Activated CD4-positive, alpha-beta memory T cell treated with anti-CD3 and anti-CD28 coated beads, Interleukin-2, amount 10 ng/mL, durations not matched to agents 7 days and 5 days (primary cell): ENCODE measurements around the gene ECHDC1. TPM values are rescaled to one million over a fixed set of nuclear protein-coding genes. Genes with fewer than 3 reads are reported as not detected.
"Not testable (repeated sequence)": the region's sequence is repeated elsewhere in the genome, so short reads cannot be mapped to it uniquely, and the experiment has no call there.

ENCODE experiments used
- CTCF ChIA-PET: fragments of 350-600 bp; sonication (Branson Sonifier 250); formaldehyde crosslinking; loops from one replicate; lab custom pipeline; 2021; ENCODE audit warnings: antibody characterized with exemption, inconsistent platforms; lab: Charles Lee
- POLR2A ChIA-PET: fragments of 350-600 bp; sonication (Branson Sonifier 250); formaldehyde crosslinking; loops from one replicate; lab custom pipeline; 2021; ENCODE audit warnings: antibody characterized with exemption; lab: Charles Lee
- DNase-seq: peaks from one replicate; pipeline ENCODE4 v3.0.0-alpha.2; 2020
- H3K27ac Mint-ChIP-seq: one replicate; pipeline ENCODE4 v1.8.0; 2021; ENCODE audit warnings: mild to moderate bottlenecking, mixed read lengths
- H3K27me3 Mint-ChIP-seq: one replicate; pipeline ENCODE4 v1.8.0; 2021; ENCODE audit warnings: mixed read lengths
- H3K36me3 Mint-ChIP-seq: one replicate; pipeline ENCODE4 v1.8.0; 2021; ENCODE audit warnings: low read depth, mixed read lengths
- H3K4me1 Mint-ChIP-seq: one replicate; pipeline ENCODE4 v1.8.0; 2021; ENCODE audit warnings: mixed read lengths
- H3K4me3 Mint-ChIP-seq: one replicate; pipeline ENCODE4 v1.8.0; 2021; ENCODE audit warnings: mild to moderate bottlenecking, mixed read lengths
- H3K9me3 Mint-ChIP-seq: one replicate; pipeline ENCODE4 v1.8.0; 2021; ENCODE audit warnings: mixed read lengths
- total RNA-seq, 2 experiments: library from RNA; stranded (reverse); gene quantifications; one replicate each; pipeline ENCODE4 v1.2.3, GENCODE V29; 2021

Gene ECHDC1
- total RNA-seq, 2 experiments from 2014 or later, result 35.1 to 35.5 TPM

DNA sequence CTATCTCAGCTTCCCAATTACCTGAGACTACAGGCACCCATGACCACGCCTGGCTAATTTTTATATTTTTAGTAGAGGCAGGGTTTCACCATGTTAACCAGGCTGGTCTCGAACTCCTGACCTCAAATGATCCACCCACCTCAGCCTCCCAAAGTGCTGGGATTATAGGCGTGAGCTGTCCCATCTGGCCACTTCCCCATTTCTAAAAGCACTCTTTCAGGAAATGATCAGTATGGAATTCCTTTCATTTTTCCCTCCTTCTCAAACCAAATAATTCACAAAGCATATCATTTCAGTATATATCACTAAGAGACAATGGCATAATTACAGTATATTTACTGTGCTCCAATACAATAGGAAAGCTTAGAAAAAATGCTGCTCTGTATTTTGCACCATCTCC lies 12.2 kb downstream of the ECHDC1 start:
- peaks cover 11% of the 10 kb centered on the region for H3K36me3 Mint-ChIP-seq
- CTCF ChIA-PET, result interaction anchor here (0.5 kb wide), 1 partner anchor 1545 kb away, joined by 3 read pairs; no protein-coding TSS in a partner anchor
- H3K27ac Mint-ChIP-seq, DNase-seq, POLR2A ChIA-PET, H3K9me3 Mint-ChIP-seq, H3K27me3 Mint-ChIP-seq, H3K4me3 Mint-ChIP-seq, H3K4me1 Mint-ChIP-seq: not testable (repeated sequence)

GRCh38 chr6:127328043-127328609 lies 15.3 kb downstream of the ECHDC1 start:
- no peak for DNase-seq
- Mint-ChIP-seq H3K4me1 (peaks cover 6% of the 10 kb centered on the region), H3K27me3 (no peaks in the 10 kb centered on the region), H3K36me3 (peaks cover 30% of the 10 kb centered on the region), H3K9me3 (no peaks in the 10 kb centered on the region), H3K4me3 (no peak overlapping the region), H3K27ac (no peak overlapping the region)
- ChIA-PET CTCF (interaction anchor here (0.8 kb wide), 1 partner anchor 187 kb away, joined by 3 read pairs; no protein-coding TSS in a partner anchor), POLR2A (interaction anchor here (1.0 kb wide), 1 partner anchor 16 kb away, joined by 4 read pairs; the partner anchor contains the start of gene ECHDC1)

DNA sequence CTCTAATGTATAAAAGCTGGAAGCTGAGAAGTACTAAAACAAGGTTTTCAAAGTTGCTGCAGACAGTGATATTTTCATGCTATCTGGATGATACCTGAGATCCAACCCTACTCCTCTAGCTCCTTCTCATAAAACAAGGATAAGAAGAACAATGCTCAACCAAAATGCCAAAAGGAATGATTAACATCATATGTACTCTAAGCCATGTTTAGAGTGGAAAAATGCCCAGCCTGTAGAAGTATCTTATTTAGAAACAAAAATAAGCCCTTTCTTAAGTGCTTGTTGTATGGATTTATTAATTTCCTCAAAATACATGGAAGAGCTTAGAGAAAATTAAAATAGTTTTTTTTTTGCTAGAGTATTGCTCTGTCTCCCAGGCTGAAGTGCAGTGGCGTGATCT lies 23.7 kb downstream of the ECHDC1 start:
- H3K4me3 Mint-ChIP-seq, result no peak overlapping the region
- no peaks in the 10 kb centered on the region for H3K9me3 Mint-ChIP-seq
- DNase-seq, result no peak
- ChIA-PET CTCF (no interaction called here), POLR2A (interaction anchor here (1.0 kb wide), 1 partner anchor 13 kb away, joined by 3 read pairs; no protein-coding TSS in a partner anchor)
- H3K4me1 Mint-ChIP-seq, result no peaks in the 10 kb centered on the region
- no peak overlapping the region for H3K27ac Mint-ChIP-seq
- H3K36me3 Mint-ChIP-seq, result peaks cover 23% of the 10 kb centered on the region
- no peaks in the 10 kb centered on the region for H3K27me3 Mint-ChIP-seq

GRCh38 chr6:127317388-127318128 lies 25.9 kb downstream of the ECHDC1 start:
- Mint-ChIP-seq H3K36me3 (peaks cover 23% of the 10 kb centered on the region), H3K9me3 (no peaks in the 10 kb centered on the region), H3K4me3 (no peak overlapping the region), H3K27ac (no peak overlapping the region), H3K27me3 (no peaks in the 10 kb centered on the region), H3K4me1 (no peaks in the 10 kb centered on the region)
- ChIA-PET POLR2A (no interaction called here), CTCF (no interaction called here)
- DNase-seq, result no peak

- ChIA-PET CTCF (interaction anchor here (0.7 to 5.8 kb wide), 3 partner anchors 158 to 234 kb away, joined by 5 to 42 read pairs (median 8); no protein-coding TSS in a partner anchor), POLR2A (no interaction called here)
- H3K27me3 Mint-ChIP-seq, result no peaks in the 10 kb centered on the region
- no peak overlapping the region for H3K27ac Mint-ChIP-seq
- no peak for DNase-seq
- peaks cover 41% of the 10 kb centered on the region for H3K36me3 Mint-ChIP-seq
- H3K4me1 Mint-ChIP-seq, result peaks cover 7% of the 10 kb centered on the region
- H3K9me3 Mint-ChIP-seq, result peaks cover 10% of the 10 kb centered on the region
- no peak overlapping the region for H3K4me3 Mint-ChIP-seq
Observed at GRCh38 chr6:127305741-127306140, 37.7 kb downstream of the ECHDC1 start.

GRCh38 chr6:127303917-127304316 lies 39.5 kb downstream of the ECHDC1 start:
- Mint-ChIP-seq H3K27ac (no peak overlapping the region), H3K4me3 (no peak overlapping the region), H3K4me1 (peaks cover 7% of the 10 kb centered on the region), H3K27me3 (no peaks in the 10 kb centered on the region), H3K36me3 (peaks cover 27% of the 10 kb centered on the region), H3K9me3 (peaks cover 8% of the 10 kb centered on the region)
- CTCF ChIA-PET, result interaction anchor here (1.3 to 5.8 kb wide), 5 partner anchors 12 to 236 kb away, joined by 4 to 42 read pairs (median 6); partner anchors contain the start of gene RNF146
- POLR2A ChIA-PET, result interaction anchor here (0.9 kb wide), 1 partner anchor 11 kb away, joined by 3 read pairs; no protein-coding TSS in a partner anchor
- DNase-seq, result no peak

DNA sequence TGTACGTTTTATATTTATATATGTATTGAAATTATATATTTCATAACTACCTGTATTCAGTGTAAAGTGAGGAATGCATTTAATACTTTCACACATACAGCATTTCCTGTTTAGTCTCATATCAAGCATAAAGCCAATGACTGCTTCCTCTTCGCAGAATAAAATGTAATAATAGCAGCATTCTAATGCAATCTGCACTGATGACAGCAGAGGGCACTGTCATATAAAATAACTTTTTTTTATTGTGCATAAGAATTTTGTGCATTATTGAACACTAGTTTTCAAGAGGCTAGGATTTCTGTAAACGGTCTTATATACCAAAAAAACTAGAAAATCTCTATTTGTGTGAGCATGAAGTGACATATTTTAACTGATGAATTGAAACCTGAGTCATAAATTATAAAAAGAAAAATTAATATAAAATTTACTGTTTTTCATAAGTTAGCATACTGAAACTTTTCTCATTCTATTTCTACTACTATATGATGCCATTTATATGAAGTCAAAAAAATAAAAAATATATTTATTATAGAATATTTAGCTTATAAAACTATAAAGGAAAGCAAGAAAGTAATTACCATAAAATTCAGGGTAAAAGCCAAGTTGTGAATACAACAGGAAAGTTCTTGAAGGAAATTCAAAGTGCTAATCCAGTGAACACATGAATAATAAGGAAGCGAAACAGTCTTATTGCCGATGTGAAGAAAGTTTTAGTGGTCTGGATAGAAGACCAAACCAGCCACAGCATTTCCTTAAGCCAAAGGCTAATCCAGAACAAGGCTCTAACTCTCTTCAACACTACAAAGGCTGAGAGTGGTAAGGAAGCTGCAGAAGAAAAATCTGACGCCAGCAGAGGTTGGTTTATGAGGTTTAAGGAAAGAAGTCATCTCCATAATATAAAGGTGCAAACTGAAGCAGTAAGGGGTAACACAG lies 40.4 kb downstream of the ECHDC1 start:
- Mint-ChIP-seq H3K36me3 (peaks cover 18% of the 10 kb centered on the region), H3K4me1 (peaks cover 7% of the 10 kb centered on the region), H3K27ac (no peak overlapping the region), H3K9me3 (peaks cover 4% of the 10 kb centered on the region), H3K27me3 (no peaks in the 10 kb centered on the region), H3K4me3 (no peak overlapping the region)
- peak; percentile 36 for DNase-seq
- ChIA-PET POLR2A (no interaction called here), CTCF (interaction anchor here (1.0 to 5.8 kb wide), 8 partner anchors 12 to 237 kb away, joined by 3 to 42 read pairs (median 6); partner anchors contain the start of gene RNF146)

GRCh38 chr6:127301199-127301700 lies 42.2 kb downstream of the ECHDC1 start:
- ChIA-PET CTCF (interaction anchor here (0.7 to 5.8 kb wide), 10 partner anchors 8 to 238 kb away, joined by 3 to 42 read pairs (median 7); partner anchors contain the start of genes MTCL3 and RNF146), POLR2A (interaction anchor here (1.0 to 1.3 kb wide), 2 partner anchors 10 to 42 kb away, joined by 3 to 5 read pairs; partner anchors contain the start of gene ECHDC1)
- Mint-ChIP-seq H3K27ac (no peak overlapping the region), H3K4me3 (no peak overlapping the region), H3K9me3 (no peaks in the 10 kb centered on the region), H3K4me1 (peaks cover 7% of the 10 kb centered on the region), H3K36me3 (peaks cover 9% of the 10 kb centered on the region), H3K27me3 (no peaks in the 10 kb centered on the region)
- no peak for DNase-seq

GRCh38 chr6:127300411-127300810 lies 43.0 kb downstream of the ECHDC1 start:
- H3K27ac Mint-ChIP-seq, result no peak overlapping the region
- no peaks in the 10 kb centered on the region for H3K27me3 Mint-ChIP-seq
- CTCF ChIA-PET, result interaction anchor here (2.0 to 5.8 kb wide), 4 partner anchors 34 to 239 kb away, joined by 8 to 42 read pairs (median 12); partner anchors contain the start of genes MTCL3 and RNF146
- POLR2A ChIA-PET, result interaction anchor here (1.1 to 1.7 kb wide), 2 partner anchors 10 to 34 kb away, joined by 5 to 6 read pairs; partner anchors contain the start of gene RNF146
- H3K4me1 Mint-ChIP-seq, result peaks cover 7% of the 10 kb centered on the region
- no peaks in the 10 kb centered on the region for H3K9me3 Mint-ChIP-seq
- no peak overlapping the region for H3K4me3 Mint-ChIP-seq
- DNase-seq, result no peak
- H3K36me3 Mint-ChIP-seq, result peaks cover 6% of the 10 kb centered on the region

DNA sequence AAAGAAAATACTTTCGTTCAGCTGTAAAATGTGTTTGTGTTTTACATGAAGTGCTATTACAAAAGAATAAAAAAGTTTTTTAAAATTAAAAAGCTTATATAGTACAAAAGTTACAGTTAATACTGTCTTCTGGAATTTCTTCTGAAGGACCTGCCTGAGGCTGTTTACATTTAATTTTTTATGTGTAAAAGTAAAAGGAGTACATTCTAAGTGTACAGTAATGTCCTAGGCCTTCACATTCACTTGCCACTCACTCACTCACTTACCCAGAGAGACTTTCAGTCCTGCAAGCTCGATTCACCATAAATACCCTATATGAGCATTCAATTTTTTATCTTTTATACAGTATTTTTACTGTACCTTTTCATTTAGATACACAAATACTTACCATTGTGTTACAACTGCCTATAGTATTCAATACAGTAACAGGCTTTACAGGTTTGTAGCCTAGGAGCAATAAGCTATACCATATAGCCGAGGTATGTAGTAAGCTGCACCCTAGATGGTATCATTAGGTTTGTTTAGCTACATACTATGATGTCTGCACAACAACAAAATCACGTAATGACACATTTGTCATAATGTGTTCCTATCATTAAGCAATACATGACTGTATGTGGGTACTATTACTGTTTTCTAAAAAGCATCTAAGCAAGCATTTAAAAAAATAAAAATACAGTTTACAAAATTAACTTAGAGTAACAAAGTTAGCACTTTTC lies 43.7 kb downstream of the ECHDC1 start:
- no peaks in the 10 kb centered on the region for H3K27me3 Mint-ChIP-seq
- H3K36me3 Mint-ChIP-seq, result peaks cover 9% of the 10 kb centered on the region
- H3K4me1 Mint-ChIP-seq, result peaks cover 7% of the 10 kb centered on the region
- no peak overlapping the region for H3K27ac Mint-ChIP-seq
- CTCF ChIA-PET, result interaction anchor here (1.3 to 2.3 kb wide), 2 partner anchors 33 to 217 kb away, joined by 8 read pairs; partner anchors contain the start of gene RNF146
- H3K9me3 Mint-ChIP-seq, result no peaks in the 10 kb centered on the region
- no peak overlapping the region for H3K4me3 Mint-ChIP-seq
- POLR2A ChIA-PET, result interaction anchor here (1.1 to 1.7 kb wide), 2 partner anchors 9 to 33 kb away, joined by 5 to 6 read pairs; partner anchors contain the start of gene RNF146
- no peak for DNase-seq

DNA sequence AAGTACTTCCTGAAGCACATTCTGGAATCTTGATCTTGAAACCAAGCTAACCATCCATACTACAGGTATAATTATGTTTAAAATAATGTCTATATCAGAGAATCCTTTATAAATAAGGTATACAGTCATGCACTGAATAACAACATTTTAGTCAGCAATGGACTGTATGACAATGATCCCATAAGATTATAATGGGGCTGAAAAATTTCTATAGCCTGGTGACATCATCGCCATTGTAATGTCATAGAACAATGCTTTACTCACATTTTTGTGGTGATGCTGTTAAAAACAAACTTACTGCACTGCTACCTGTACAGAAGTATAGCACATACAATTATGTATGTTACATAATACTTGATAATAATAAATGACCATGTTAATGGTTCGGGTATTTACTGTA lies 44.9 kb downstream of the ECHDC1 start:
- ChIA-PET POLR2A (interaction anchor here (1.7 kb wide), 1 partner anchor 32 kb away, joined by 6 read pairs; the partner anchor contains the start of gene RNF146), CTCF (no interaction called here)
- Mint-ChIP-seq H3K36me3 (peaks cover 13% of the 10 kb centered on the region), H3K27me3 (no peaks in the 10 kb centered on the region), H3K9me3 (no peaks in the 10 kb centered on the region), H3K4me1 (peaks cover 7% of the 10 kb centered on the region), H3K27ac (no peak overlapping the region), H3K4me3 (no peak overlapping the region)
- DNase-seq, result no peak
